DOHH2 (cell line): Measurements from ENCODE around the gene ELK4.

Experiments
- H3F3A ChIP-seq: fragments of 200-600 bp; sonication (generic), shearing (Covaris generic); 2 replicates; pipeline ENCODE4 v1.6.0; 2016; ENCODE audit warnings: antibody characterized with exemption, mild to moderate bottlenecking; ENCODE audit not compliant: control insufficient read depth, insufficient read depth
- H3K27ac ChIP-seq: fragments of 200-600 bp; sonication (generic); 2 replicates; pipeline ENCODE4 v1.5.1; 2014; ENCODE audit warnings: low read depth, mild to moderate bottlenecking, low read length, moderate library complexity
- H3K27me3 ChIP-seq: fragments of 200-600 bp; sonication (generic); 2 replicates; pipeline ENCODE4 v1.6.1; 2014; ENCODE audit warnings: mild to moderate bottlenecking, low read length, mixed read lengths; ENCODE audit not compliant: control insufficient read depth
- H3K36me3 ChIP-seq: fragments of 200-600 bp; sonication (generic); 2 replicates; pipeline ENCODE4 v1.6.1; 2014; ENCODE audit warnings: mild to moderate bottlenecking, low read length, moderate library complexity, mixed read lengths; ENCODE audit not compliant: control insufficient read depth
- H3K4me1 ChIP-seq: fragments of 200-600 bp; sonication (generic); 2 replicates; pipeline ENCODE4 v1.6.1; 2014; ENCODE audit warnings: mild to moderate bottlenecking, low read length, mixed read lengths; ENCODE audit not compliant: control insufficient read depth
- H3K4me2 ChIP-seq: fragments of 200-600 bp; sonication (generic); 2 replicates; pipeline ENCODE4 v1.6.0; 2014; ENCODE audit warnings: mild to moderate bottlenecking, low read length, moderate library complexity
- H3K4me3 ChIP-seq: fragments of 200-600 bp; sonication (generic); 2 replicates; pipeline ENCODE4 v1.5.1; 2014; ENCODE audit warnings: mild to moderate bottlenecking, low read length, mixed read lengths
- H3K79me2 ChIP-seq: fragments of 200-600 bp; sonication (generic); 2 replicates; pipeline ENCODE4 v1.6.1; 2014; ENCODE audit warnings: mild to moderate bottlenecking, low read length, mixed read lengths; ENCODE audit not compliant: control insufficient read depth
- H3K9me2 ChIP-seq: fragments of 200-600 bp; sonication (generic); replicated peaks from 2 replicates; pipeline ENCODE4 v1.6.1; 2014; ENCODE audit warnings: mild to moderate bottlenecking, low read length, mixed read lengths; ENCODE audit not compliant: control insufficient read depth
- H3K9me3 ChIP-seq: fragments of 200-600 bp; sonication (generic); 2 replicates; pipeline ENCODE4 v1.6.1; 2014; ENCODE audit warnings: antibody characterized with exemption, low read length, mixed read lengths; ENCODE audit not compliant: control insufficient read depth, insufficient read depth
- H4K20me1 ChIP-seq: fragments of 200-600 bp; sonication (generic); 2 replicates; pipeline ENCODE4 v1.6.0; 2014; ENCODE audit warnings: low read depth, mild to moderate bottlenecking, antibody characterized with exemption, low read length, moderate library complexity; ENCODE audit not compliant: control insufficient read depth, insufficient read depth
- EZH2phosphoT487 ChIP-seq: fragments of 200-600 bp; sonication (generic); IDR thresholded peaks from 2 replicates; pipeline ENCODE4 v1.6.1; 2017; ENCODE audit warnings: borderline replicate concordance, mild to moderate bottlenecking, antibody characterized with exemption, low read length, moderate library complexity, mixed read lengths
- TF ChIP-seq, protein P1 (sequence below): fragments of 200-600 bp; sonication (generic); IDR thresholded peaks from one replicate; pipeline ENCODE4 v1.5.1; 2014; ENCODE audit warnings: antibody characterized with exemption, mild to moderate bottlenecking, low read depth, low read length; ENCODE audit not compliant: poor library complexity, severe bottlenecking

Gene ELK4

DNA sequence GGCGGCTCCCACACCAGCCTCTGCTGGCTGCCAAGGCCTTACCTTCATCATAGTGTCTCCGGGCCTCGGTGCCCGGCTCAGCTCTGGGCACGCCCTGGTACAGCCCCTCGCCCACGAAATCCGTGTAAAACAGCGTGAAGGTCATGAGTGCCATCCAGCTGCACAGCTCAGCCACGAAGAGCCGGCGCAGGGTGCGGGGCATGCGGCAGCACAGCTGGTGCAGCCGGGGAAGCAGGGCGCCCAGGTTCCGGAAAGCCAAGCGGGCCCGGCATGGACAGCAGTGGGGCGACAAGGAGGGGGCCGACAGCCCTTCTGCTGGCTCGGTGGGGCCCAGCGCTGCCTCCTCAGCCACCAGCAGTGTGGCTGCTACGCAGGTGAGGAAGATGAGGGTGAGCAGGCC lies 31.0 kb upstream of the ELK4 start:
- TF ChIP-seq EZH2phosphoT487: no peak
- TF ChIP-seq, protein P1, sequence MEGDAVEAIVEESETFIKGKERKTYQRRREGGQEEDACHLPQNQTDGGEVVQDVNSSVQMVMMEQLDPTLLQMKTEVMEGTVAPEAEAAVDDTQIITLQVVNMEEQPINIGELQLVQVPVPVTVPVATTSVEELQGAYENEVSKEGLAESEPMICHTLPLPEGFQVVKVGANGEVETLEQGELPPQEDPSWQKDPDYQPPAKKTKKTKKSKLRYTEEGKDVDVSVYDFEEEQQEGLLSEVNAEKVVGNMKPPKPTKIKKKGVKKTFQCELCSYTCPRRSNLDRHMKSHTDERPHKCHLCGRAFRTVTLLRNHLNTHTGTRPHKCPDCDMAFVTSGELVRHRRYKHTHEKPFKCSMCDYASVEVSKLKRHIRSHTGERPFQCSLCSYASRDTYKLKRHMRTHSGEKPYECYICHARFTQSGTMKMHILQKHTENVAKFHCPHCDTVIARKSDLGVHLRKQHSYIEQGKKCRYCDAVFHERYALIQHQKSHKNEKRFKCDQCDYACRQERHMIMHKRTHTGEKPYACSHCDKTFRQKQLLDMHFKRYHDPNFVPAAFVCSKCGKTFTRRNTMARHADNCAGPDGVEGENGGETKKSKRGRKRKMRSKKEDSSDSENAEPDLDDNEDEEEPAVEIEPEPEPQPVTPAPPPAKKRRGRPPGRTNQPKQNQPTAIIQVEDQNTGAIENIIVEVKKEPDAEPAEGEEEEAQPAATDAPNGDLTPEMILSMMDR: no peak
- Histone ChIP-seq H3K9me3 (no peaks in the 10 kb centered on the region), H3K9me2 (no peaks in the 10 kb centered on the region), H3K4me2 (no peak overlapping the region), H3K36me3 (no peaks in the 10 kb centered on the region), H3K79me2 (no peaks in the 10 kb centered on the region), H3F3A (no peaks in the 10 kb centered on the region; the same call in 1 of the 2 replicates), H3K4me3 (no peak overlapping the region), H3K27me3 (no peaks in the 10 kb centered on the region), H3K4me1 (peaks cover 37% of the 10 kb centered on the region), H4K20me1 (no peaks in the 10 kb centered on the region), H3K27ac (no peak overlapping the region)

DNA sequence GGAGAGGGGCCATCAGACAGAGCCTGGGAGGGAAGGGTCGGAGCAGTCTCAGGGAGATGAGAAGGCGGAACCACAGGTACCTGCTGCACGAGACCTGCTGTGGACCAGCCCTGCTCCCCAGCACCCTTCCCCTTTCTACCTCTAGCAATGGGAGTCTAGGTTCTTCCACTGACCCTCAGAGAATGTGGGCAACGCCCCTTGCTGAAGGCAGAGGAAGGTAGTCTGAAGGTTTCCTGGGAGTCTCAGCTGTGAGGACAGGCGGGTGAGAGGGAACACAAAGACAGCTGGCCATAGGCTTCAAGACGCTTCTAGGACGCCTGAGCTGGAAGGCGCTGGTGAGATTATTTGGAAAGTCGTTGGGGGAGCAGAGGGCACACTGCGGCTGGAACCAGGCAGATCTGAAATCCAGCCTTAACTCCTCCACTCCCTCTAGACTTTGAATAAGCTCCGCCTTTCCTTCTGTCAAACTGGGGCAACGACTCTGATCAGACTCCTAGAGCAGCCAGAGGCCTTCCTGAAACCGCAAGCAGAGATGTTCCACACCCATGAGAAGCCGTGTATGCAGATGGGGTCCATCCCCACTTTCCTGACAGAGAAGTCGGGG lies 30.4 kb upstream of the ELK4 start:
- no peaks in the 10 kb centered on the region for H3K79me2 ChIP-seq
- no peak overlapping the region for H3K4me2 ChIP-seq
- H3K4me1 ChIP-seq: peaks cover 34% of the 10 kb centered on the region
- no peak overlapping the region for H3K4me3 ChIP-seq
- H3K27me3 ChIP-seq: no peaks in the 10 kb centered on the region
- H3K9me3 ChIP-seq: no peaks in the 10 kb centered on the region
- no peaks in the 10 kb centered on the region; the same call in 1 of the 2 replicates for H3F3A ChIP-seq
- no peaks in the 10 kb centered on the region for H3K36me3 ChIP-seq
- H3K27ac ChIP-seq: no peak overlapping the region
- TF ChIP-seq EZH2phosphoT487: no peak
- TF ChIP-seq, protein P1: no peak
- H4K20me1 ChIP-seq: no peaks in the 10 kb centered on the region
- H3K9me2 ChIP-seq: no peaks in the 10 kb centered on the region

DNA sequence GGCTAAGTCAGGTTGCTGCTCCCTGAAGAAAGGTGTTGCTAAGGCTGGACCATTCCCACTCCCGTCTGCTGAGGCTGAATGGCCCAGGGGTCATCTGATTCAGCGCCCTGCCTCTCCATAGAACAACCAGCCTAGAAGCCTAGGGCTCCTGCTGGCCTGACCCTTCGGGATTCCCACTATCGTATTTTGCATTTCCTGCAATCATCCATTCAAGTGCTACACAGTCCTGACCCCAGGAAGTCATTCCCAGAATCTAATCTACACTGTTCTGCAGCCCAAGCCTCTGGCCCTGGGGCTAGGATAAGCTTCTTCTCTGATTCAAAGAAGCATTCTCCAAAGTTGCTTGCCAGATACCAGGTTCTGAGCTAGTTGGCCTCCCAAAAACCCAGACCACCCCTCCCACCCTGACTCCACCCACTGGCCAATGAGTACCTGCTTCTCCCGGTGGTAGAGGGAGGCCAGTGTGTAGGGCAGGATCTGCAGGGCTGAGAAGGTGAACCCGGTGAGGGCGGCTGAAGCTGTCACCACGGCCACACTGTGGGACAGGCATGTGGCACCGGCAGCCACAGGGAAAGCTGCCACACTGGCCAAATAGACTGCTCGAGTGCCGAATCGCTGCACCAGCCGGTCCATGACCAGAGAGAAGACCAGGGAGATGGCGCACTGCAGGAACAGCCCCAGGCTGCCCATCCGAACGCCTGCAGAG lies 29.8 kb upstream of the ELK4 start:
- Histone ChIP-seq H3K9me3 (no peaks in the 10 kb centered on the region), H3K36me3 (no peaks in the 10 kb centered on the region), H4K20me1 (no peaks in the 10 kb centered on the region), H3K27me3 (no peaks in the 10 kb centered on the region), H3K79me2 (no peaks in the 10 kb centered on the region), H3K9me2 (no peaks in the 10 kb centered on the region), H3K4me2 (no peak overlapping the region), H3K4me1 (peaks cover 31% of the 10 kb centered on the region), H3K27ac (no peak overlapping the region), H3K4me3 (no peak overlapping the region), H3F3A (no peaks in the 10 kb centered on the region; the same call in 1 of the 2 replicates)
- TF ChIP-seq, protein P1: no peak
- TF ChIP-seq EZH2phosphoT487: no peak
